ENCODE results near the gene IL5RA.

IL5RA gene

DNA sequence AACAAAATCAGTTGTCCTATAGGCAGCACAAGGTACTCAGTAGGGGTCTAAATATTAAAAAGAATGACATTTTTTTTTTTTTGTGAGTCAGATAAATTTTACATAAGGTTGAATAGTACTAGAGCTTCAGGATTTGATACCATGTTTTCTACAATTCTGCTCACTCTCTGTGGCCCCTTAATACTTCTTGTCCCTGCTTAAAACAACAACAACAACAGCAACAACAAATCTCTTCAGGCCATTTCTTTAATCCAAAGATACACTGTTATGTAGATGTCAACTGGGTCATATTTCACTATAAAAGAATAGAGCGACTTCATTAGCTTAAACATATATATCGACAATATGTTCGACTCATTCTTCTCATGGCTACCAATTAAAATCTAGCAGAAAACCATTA is 3.0 kb downstream of the IL5RA start:
- no peak for DNase-seq (ENCODE audit: low spot score)

GRCh38 chr3:3105815-3106214 is 4.4 kb downstream of the IL5RA start:
- no peak for DNase-seq (ENCODE audit: low spot score)

DNA sequence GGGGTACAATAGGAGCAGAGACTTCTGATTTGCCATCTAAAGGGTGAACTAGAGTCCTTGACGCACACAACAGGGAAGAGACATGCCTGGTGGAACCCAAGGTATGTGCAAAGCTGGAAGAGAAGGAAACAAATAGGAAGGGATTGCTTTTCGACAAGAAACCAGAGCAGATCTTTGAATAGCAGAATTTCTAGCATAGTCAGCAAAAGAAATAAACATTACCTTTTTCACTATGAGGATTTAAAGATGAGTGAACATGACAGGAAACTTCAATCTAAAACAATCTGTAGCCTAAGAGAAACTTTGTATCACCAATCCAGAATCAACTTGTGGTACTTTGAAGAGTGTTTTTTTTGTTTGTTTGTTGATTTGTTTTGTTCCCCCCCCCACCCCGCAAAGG is 4.9 kb downstream of the IL5RA start:
- no peak for DNase-seq (ENCODE audit: low spot score)

GRCh38 chr3:3102751-3103150 is 7.4 kb downstream of the IL5RA start:
- DNase-seq (ENCODE audit: low spot score) = no peak

- DNase-seq (ENCODE audit: low spot score) = no peak
Observed at GRCh38 chr3:3101660-3102458, 8.3 kb downstream of the IL5RA start.

GRCh38 chr3:3097958-3098357 is 12.2 kb downstream of the IL5RA start:
- DNase-seq (ENCODE audit: low spot score) = no peak

GRCh38 chr3:3089017-3089416 is 21.2 kb downstream of the IL5RA start:
- no peak for DNase-seq (ENCODE audit: low spot score)

DNA sequence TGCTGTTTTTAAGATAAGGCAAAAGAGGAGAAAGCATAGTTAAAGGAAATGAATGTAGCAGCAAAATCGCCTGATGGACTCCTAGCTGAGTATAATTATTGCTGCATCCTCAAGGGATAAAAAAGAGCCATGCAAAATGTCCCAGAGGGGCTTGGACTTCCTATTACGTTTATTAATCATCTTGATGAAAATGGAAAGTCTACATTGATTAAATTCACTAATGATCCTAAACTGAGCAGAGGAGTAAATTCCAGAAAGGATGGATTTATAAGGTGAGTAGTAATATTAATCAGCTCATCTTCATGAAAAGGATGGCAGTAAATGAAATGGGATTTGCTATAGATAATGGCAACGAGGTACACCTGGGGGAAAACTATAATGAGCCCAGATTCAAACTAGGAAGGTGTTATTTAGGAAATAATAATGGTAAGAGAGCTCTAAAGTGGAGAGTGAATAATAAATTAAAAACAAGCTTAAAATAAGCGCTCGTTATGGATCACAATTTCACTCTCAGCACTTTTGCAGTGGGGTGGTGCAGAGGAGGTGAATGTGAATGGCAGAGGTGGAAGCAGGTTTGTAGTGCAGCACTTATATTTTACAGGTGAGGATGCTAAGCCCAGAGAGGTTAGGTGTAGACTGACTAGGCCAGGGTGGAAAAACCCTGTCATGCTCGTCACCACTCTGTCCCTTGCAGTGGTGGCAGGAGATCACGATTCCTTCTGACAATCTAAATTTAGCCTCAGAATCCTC is 22.3 kb downstream of the IL5RA start:
- no peak for DNase-seq (ENCODE audit: low spot score)

- DNase-seq (ENCODE audit: low spot score) = no peak
Observed at GRCh38 chr3:3087279-3087678, 22.9 kb downstream of the IL5RA start.

GRCh38 chr3:3086239-3086638 is 23.9 kb downstream of the IL5RA start:
- no peak for DNase-seq (ENCODE audit: low spot score)

GRCh38 chr3:3085782-3086181 is 24.4 kb downstream of the IL5RA start:
- no peak for DNase-seq (ENCODE audit: low spot score)

DNA sequence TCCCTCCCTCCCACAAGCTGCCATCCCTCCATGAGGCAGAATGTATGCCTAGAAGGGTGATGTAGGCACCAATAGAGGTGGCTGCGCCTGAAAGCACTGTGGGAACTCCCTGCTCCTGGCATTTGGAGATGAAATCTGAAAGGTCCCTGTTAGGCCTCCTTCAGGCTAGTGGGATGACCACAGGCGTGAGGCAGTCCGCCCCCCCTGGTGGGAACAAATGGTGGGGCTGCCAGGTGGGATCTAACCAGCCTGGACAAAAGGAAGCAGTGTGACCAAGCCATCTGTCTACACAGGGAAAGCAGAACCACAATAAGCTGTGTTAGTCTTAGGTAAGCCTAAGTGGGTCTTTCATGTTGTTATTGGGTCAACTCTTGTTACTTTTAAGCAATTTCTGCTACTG is 25.3 kb downstream of the IL5RA start:
- DNase-seq (ENCODE audit: low spot score) = no peak

GRCh38 chr3:3082234-3082924 is 27.8 kb downstream of the IL5RA start:
- no peak for DNase-seq (ENCODE audit: low spot score)

GRCh38 chr3:3081381-3082233 is 28.6 kb downstream of the IL5RA start:
- DNase-seq (ENCODE audit: low spot score) = no peak

DNA sequence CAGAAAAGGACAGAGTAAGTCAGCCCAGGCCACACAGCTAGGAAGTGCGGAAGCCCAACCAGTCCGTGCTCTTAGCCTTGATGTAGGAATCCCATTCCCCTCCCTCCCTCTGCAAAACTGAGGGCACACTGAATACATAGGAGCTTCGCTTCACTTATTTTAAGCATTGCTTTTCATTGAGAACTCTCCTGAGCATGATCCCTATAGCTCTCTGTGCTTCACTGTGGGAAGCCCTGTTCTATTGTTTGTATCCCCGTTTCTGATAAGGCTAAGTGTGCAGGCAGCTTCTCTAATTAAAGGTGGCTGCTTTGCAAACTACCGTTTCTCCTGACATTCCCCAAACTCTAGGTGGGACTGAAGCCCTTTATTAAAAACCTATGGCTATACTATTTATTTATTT is 29.9 kb downstream of the IL5RA start:
- peak; percentile 13 for DNase-seq (ENCODE audit: low spot score)

GRCh38 chr3:3074551-3075257 is 35.5 kb downstream of the IL5RA start:
- no peak for DNase-seq (ENCODE audit: low spot score)

GRCh38 chr3:3071136-3071535 is 39.0 kb downstream of the IL5RA start:
- DNase-seq (ENCODE audit: low spot score) = no peak

GRCh38 chr3:3069723-3070122 is 40.5 kb downstream of the IL5RA start:
- no peak for DNase-seq (ENCODE audit: low spot score)

- DNase-seq (ENCODE audit: low spot score) = no peak
Observed at GRCh38 chr3:3068358-3068881, 41.8 kb downstream of the IL5RA start.

- no peak for DNase-seq (ENCODE audit: low spot score)
Observed at GRCh38 chr3:3066910-3067309, 43.3 kb downstream of the IL5RA start.

DNA sequence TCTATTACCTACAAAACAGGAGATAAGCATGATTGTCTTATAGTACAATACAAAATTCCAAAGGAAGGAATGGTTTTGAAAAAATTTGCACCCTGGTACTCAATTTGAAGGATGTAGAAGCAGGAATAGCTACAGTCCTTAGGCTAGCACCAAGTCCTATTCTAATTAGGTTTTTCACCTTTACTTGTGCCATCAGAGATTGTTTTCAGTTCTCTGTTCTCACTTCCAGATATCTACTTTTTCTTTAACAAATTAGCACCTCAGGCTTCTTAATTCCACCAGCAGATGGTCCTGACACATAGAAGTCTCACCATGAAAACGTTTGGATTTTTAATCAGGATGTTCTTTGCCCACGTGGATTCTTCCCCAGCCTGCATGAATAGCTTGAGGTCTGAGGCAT is 43.8 kb downstream of the IL5RA start:
- no peak for DNase-seq (ENCODE audit: low spot score)

All from iPS-NIHi11 (cell line).